ENCODE measurements around the gene ANKRD61.
"Not testable (repeated sequence)": the region's sequence is repeated elsewhere in the genome, so short reads cannot be mapped to it uniquely, and the experiment has no call there.

Gene ANKRD61

DNA sequence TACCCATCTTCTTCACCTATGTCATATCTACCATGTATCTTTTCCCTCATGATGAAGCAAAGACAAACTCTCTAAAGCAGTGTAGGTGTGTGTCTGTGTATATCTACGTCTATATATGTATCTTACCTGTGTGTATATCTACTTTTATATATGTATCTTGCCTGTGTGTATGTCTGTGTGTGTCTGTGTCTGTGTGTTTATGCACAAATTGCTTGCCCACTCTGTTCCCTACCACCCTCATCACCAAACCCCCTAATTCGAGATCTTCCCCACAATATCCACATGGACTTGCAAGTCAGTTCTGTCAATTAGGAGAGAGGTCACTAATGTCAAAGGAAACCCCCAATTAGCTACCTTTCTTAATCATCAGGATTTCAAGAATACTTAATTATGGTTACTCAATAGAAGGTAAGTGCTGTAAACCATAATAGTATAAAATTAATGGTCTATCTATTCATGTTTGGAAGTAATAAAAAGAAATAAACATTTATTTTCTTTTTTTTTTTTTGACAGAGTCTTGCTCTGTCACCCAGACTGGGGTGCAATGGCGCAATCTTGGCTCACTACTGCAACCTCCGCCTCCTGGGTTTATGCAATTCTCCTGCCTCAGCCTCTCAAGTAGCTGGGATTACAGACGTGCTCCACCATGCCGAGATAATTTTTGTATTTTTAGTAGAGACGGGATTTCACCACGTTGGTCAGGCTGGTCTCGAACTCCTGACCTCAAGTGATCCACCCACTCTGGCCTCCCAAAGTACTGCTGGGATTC lies 43.6 kb downstream of the ANKRD61 start:
- no peaks in the 10 kb centered on the region for H3K36me3 ChIP-seq (ENCODE audit: insufficient read depth, low read length)
- H3K4me2 ChIP-seq (ENCODE audit: low read depth, low read length, poor library complexity, severe bottlenecking): no peak overlapping the region
- H3F3A ChIP-seq (ENCODE audit: low read depth): no peaks in the 10 kb centered on the region
- H3K4me1 ChIP-seq (ENCODE audit: insufficient read depth, low read length, poor library complexity, severe bottlenecking): no peaks in the 10 kb centered on the region
- H2AFZ ChIP-seq (ENCODE audit: low read length): no peak overlapping the region
- H3K9ac ChIP-seq (ENCODE audit: low read depth, low read length, poor library complexity, severe bottlenecking): no peak overlapping the region
- TF ChIP-seq, protein P1, sequence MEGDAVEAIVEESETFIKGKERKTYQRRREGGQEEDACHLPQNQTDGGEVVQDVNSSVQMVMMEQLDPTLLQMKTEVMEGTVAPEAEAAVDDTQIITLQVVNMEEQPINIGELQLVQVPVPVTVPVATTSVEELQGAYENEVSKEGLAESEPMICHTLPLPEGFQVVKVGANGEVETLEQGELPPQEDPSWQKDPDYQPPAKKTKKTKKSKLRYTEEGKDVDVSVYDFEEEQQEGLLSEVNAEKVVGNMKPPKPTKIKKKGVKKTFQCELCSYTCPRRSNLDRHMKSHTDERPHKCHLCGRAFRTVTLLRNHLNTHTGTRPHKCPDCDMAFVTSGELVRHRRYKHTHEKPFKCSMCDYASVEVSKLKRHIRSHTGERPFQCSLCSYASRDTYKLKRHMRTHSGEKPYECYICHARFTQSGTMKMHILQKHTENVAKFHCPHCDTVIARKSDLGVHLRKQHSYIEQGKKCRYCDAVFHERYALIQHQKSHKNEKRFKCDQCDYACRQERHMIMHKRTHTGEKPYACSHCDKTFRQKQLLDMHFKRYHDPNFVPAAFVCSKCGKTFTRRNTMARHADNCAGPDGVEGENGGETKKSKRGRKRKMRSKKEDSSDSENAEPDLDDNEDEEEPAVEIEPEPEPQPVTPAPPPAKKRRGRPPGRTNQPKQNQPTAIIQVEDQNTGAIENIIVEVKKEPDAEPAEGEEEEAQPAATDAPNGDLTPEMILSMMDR (conservative IDR thresholded peaks at IDR 0.05; ENCODE audit: low read length): no peak
- no peak for TF ChIP-seq EZH2phosphoT487 (IDR thresholded peaks at IDR 0.05; ENCODE audit: borderline replicate concordance)
- no peaks in the 10 kb centered on the region for H3K79me2 ChIP-seq (ENCODE audit: insufficient read depth, low read length)
- no peaks in the 10 kb centered on the region for H3K9me2 ChIP-seq (replicated peaks; ENCODE audit: low read depth, low read length)
- H3K4me3 ChIP-seq (ENCODE audit: low read length, poor library complexity, severe bottlenecking): no peak overlapping the region
- no peaks in the 10 kb centered on the region for H4K20me1 ChIP-seq (ENCODE audit: insufficient read depth, low read length, poor library complexity, severe bottlenecking)
- H3K27me3 ChIP-seq (ENCODE audit: insufficient read depth, low read length, poor library complexity, severe bottlenecking): no peaks in the 10 kb centered on the region
- no peaks in the 10 kb centered on the region for H3K9me3 ChIP-seq (ENCODE audit: insufficient read depth, low read depth, low read length)

DNA sequence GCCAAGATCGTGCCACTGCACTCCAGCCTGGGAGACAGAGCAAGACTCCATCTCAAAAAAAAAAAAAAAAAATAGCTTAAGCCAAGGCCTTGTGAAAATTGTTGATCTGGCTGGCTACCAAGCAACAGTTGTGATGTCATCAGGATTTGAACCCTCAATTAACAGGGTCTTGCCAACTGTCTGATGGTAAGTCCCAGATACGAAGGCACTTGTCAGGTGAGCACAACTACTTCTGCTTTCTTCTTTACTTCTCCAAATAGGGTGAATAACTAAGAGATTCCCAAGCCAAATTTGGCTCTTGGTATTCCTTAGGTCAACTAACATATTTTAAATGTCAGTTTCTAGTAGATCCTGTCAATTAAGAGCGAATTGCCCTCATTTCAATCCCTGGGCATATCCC lies 47.4 kb downstream of the ANKRD61 start:
- TF ChIP-seq EZH2phosphoT487 (IDR thresholded peaks at IDR 0.05; ENCODE audit: borderline replicate concordance): no peak
- TF ChIP-seq, protein P1 (conservative IDR thresholded peaks at IDR 0.05; ENCODE audit: low read length): no peak
- H3K4me2 ChIP-seq (ENCODE audit: low read depth, low read length, poor library complexity, severe bottlenecking): no peak overlapping the region

DNA sequence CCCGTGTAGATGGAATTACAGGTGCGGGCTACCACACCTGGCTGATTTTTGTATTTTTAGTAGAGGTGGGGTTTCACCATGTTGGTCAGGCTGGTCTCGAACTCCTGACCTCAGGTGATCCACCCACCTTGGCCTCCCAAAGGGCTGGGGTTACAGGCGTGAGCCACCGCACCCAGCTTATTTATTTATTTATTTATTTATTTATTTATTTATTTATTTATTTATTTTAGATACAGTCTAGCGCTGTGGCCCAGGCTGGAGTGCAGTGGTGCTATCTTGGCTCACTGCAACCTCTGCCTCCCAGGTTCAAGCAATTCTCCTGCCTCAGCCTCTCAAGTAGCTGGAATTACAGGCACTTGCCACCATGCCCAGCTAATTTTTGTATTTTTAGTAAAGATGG lies 51.9 kb downstream of the ANKRD61 start:
- H3K36me3 ChIP-seq (ENCODE audit: insufficient read depth, low read length); H3K4me3 ChIP-seq (ENCODE audit: low read length, poor library complexity, severe bottlenecking); H3K9me2 ChIP-seq (replicated peaks; ENCODE audit: low read depth, low read length); H4K20me1 ChIP-seq (ENCODE audit: insufficient read depth, low read length, poor library complexity, severe bottlenecking); H3K4me1 ChIP-seq (ENCODE audit: insufficient read depth, low read length, poor library complexity, severe bottlenecking); H3K9ac ChIP-seq (ENCODE audit: low read depth, low read length, poor library complexity, severe bottlenecking); H3K79me2 ChIP-seq (ENCODE audit: insufficient read depth, low read length); H3K9me3 ChIP-seq (ENCODE audit: insufficient read depth, low read depth, low read length); H3F3A ChIP-seq (ENCODE audit: low read depth); H3K27me3 ChIP-seq (ENCODE audit: insufficient read depth, low read length, poor library complexity, severe bottlenecking); H3K4me2 ChIP-seq (ENCODE audit: low read depth, low read length, poor library complexity, severe bottlenecking); H2AFZ ChIP-seq (ENCODE audit: low read length): not testable (repeated sequence)

More for the DNA sequence above, 47.4 kb downstream of the ANKRD61 start:
- no peaks in the 10 kb centered on the region for H3K36me3 ChIP-seq (ENCODE audit: insufficient read depth, low read length)
- H3K4me3 ChIP-seq (ENCODE audit: low read length, poor library complexity, severe bottlenecking): no peak overlapping the region
- no peaks in the 10 kb centered on the region for H3F3A ChIP-seq (ENCODE audit: low read depth)
- no peaks in the 10 kb centered on the region for H4K20me1 ChIP-seq (ENCODE audit: insufficient read depth, low read length, poor library complexity, severe bottlenecking)
- no peak overlapping the region for H3K9ac ChIP-seq (ENCODE audit: low read depth, low read length, poor library complexity, severe bottlenecking)
- no peaks in the 10 kb centered on the region for H3K27me3 ChIP-seq (ENCODE audit: insufficient read depth, low read length, poor library complexity, severe bottlenecking)
- H3K4me1 ChIP-seq (ENCODE audit: insufficient read depth, low read length, poor library complexity, severe bottlenecking): no peaks in the 10 kb centered on the region
- H2AFZ ChIP-seq (ENCODE audit: low read length): no peak overlapping the region
- H3K79me2 ChIP-seq (ENCODE audit: insufficient read depth, low read length): no peaks in the 10 kb centered on the region
- no peaks in the 10 kb centered on the region for H3K9me3 ChIP-seq (ENCODE audit: insufficient read depth, low read depth, low read length)
- H3K9me2 ChIP-seq (replicated peaks; ENCODE audit: low read depth, low read length): no peaks in the 10 kb centered on the region
